ENCODE data around the gene HNRNPH3.

The HNRNPH3 gene

DNA sequence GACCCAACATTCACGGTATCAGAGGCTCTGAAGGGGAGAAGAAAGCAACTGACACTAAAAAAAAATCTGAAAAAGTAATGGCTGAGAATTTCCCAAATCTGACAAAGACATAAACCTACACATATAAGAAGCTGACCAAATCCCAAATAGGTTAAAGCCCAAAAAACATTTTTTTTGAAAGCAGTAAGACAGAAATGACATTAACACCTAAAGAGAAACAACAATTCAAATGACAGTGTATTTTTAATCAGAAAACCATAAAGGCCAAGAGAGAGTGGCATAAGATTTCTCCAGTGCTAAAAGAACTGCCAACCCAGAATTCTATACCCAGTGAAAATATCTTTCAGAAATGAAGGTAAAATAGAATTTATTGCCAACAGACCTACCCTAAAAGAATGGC lies 39.7 kb downstream of the HNRNPH3 start:
- no peak for DNase-seq (ENCODE audit: low read depth in 2 of 3, low spot score in 2 of 3)

DNA sequence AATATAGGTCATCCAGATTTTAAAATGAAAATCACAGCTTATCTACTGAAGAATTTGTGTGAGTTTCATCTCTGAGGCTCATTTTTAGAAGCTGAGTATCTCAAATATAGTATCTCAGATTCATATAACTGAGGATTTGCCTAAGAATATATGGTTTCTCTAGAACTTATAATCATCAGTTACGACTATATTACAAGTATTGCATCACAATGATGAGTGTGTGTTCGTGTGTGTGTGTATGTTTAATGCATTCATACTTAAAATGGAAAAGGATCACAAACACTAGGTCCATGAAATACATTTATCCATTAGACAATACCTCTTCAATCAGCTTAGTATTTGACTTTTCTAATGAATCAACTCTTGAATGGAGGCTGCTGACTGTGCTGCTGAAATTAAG lies 53.9 kb downstream of the HNRNPH3 start:
- DNase-seq (ENCODE audit: low read depth in 2 of 3, low spot score in 2 of 3): no peak
